ENCODE data around the gene NOS2.

DNA sequence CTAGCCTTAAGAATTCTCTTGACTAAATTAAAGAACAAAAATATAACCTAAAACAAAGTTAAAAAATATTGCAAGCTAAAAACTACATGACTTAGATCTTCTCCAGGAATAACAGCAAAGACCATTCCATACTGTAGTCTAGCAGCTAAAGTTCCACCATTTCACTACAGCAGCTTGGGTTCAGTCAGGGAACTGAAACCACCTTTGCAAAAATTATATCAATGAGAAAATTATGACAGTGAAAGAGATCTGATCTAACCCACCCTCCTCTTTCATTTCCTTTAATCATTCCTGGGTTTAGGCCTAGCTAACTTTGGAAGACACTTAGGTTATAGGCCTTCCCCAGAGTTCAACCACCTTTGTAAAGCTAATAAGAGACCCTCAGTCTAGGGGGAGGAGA is 36.3 kb upstream of the NOS2 start:
- TF ChIP-seq, protein P1, sequence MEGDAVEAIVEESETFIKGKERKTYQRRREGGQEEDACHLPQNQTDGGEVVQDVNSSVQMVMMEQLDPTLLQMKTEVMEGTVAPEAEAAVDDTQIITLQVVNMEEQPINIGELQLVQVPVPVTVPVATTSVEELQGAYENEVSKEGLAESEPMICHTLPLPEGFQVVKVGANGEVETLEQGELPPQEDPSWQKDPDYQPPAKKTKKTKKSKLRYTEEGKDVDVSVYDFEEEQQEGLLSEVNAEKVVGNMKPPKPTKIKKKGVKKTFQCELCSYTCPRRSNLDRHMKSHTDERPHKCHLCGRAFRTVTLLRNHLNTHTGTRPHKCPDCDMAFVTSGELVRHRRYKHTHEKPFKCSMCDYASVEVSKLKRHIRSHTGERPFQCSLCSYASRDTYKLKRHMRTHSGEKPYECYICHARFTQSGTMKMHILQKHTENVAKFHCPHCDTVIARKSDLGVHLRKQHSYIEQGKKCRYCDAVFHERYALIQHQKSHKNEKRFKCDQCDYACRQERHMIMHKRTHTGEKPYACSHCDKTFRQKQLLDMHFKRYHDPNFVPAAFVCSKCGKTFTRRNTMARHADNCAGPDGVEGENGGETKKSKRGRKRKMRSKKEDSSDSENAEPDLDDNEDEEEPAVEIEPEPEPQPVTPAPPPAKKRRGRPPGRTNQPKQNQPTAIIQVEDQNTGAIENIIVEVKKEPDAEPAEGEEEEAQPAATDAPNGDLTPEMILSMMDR (IDR thresholded peaks at IDR 0.05; ENCODE audit: low read length), result no peak
- TF ChIP-seq EZH2 (IDR thresholded peaks at IDR 0.05; ENCODE audit: borderline replicate concordance, low read length), result no peak
